Stimulated activated CD4-positive, alpha-beta T cell treated with anti-CD3 and anti-CD28 coated beads, TNF-alpha, amount 100 ng/mL, for 4 hours (primary cell): Measurements from ENCODE around the gene RHBDD2.
"Not testable (repeated sequence)": the region's sequence is repeated elsewhere in the genome, so short reads cannot be mapped to it uniquely, and the experiment has no call there.

ENCODE experiments used
- DNase-seq, 3 experiments: peaks; one replicate each; pipeline ENCODE4 v3.0.0-alpha.2; 2020; ENCODE audit warnings: low read depth in 3 of 3

Gene RHBDD2

GRCh38 chr7:75889223-75889825 is 10.5 kb downstream of the RHBDD2 start:
- DNase-seq, result no peak

- DNase-seq, result no peak
Observed at GRCh38 chr7:75889826-75890225, 11.0 kb downstream of the RHBDD2 start.

GRCh38 chr7:75891237-75891636 is 12.4 kb downstream of the RHBDD2 start:
- DNase-seq, result not testable (repeated sequence)

DNA sequence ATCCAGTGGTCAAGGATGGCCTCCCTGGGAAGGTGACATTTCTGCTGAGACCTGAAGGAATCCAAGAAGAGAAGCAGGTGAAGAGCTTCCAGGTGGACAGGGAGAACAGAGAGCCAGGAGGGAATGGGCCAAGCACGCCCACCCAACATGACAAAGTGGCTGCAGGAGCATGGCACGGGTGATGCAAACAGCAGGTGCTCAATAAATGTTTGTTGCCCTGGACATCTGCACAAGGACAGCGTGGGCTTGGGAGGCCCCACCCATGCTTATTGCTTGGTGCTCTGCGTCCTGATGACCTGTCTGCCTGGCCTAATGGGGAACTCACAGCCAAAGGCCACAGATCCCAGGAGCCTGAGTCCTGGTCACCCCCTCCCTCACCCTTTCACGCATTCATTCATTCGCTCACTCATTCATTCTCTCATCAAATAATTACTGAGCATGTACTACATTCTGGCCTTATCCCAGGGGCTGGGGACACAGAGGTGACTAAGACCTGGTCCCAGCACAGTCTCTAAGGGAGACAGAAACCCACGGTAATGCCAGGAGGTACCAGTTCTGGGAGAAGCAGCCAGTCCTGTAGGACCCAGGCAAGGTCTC is 13.1 kb downstream of the RHBDD2 start:
- DNase-seq, result no peak

- no peak for DNase-seq
Observed at GRCh38 chr7:75892634-75893272, 13.9 kb downstream of the RHBDD2 start.

- DNase-seq, result no peak
Observed at GRCh38 chr7:75896803-75897327, 18.0 kb downstream of the RHBDD2 start.

GRCh38 chr7:75900617-75901315 is 21.9 kb downstream of the RHBDD2 start:
- DNase-seq, result no peak

DNA sequence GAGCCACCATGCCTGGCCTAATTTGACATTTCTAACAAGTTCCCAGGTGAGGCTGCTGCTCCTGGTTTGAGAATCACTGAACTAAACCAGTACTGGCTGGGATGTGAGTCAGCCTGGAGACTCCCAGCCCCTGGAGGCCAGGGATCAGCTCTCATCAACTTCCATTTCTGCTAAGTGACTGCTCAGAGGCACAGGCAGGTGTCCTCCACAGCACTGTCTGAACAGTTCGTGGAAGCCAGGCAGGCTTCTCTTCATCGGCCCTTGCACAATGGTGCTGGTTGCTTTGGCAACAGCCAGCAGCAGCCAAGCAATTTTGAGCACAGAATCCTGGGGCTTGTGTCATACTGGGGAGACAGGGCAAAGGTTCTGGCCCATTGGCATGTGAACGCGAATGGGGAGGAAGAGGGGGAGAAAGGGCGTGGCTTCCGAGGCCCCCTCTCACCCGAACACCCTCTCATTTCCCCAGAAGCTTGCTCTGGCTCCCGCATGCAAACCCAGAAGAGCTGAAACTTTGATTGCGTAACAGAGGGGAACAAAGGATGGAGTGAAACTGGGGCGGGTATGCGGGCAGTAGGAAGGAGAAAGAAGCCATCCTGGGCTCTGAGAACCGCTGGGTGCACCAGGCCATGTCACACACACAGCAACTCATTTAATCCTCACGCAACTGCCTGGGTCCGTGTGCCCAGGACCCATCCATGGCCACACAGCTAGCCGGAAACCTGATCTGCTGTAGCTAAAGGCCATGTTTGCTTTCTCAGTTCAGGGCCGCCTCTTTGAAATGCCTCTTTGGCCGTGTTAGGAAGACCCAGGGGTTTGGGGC is 27.2 kb downstream of the RHBDD2 start:
- DNase-seq, result no peak

- DNase-seq, result no peak
Observed at GRCh38 chr7:75906991-75907667, 28.3 kb downstream of the RHBDD2 start.

GRCh38 chr7:75907668-75908039 is 28.8 kb downstream of the RHBDD2 start:
- not testable (repeated sequence) for DNase-seq

DNA sequence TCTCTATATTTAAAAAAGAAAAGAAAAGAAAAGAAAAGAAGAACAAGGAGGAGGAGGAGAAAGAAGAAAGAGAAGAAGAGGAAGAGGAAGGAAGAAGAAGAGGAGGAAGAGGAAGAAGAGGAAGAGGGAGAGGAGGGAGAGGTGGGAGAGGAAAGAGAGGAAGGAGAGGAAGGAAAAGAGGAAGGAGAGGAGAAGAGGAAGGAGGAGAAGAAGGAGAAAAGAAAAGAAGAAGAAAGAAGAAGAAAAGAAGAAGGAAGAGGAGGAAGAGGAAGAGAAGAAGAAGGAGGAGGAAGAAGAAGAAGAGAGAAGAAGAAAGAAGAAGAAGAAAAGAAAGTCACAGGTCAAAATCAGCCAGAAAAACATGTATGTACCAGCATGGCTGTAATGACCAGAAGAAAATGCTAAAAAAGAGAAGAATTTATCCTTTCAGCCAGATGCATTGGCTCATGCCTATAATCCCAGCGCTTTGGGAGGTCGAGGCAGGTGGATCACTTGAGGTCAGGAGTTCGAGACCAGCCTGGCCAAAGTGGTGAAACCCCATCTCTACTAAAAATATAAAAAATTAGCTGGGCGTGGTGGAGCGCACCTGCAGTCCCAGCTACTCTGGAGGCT is 30.8 kb downstream of the RHBDD2 start:
- no peak for DNase-seq

DNA sequence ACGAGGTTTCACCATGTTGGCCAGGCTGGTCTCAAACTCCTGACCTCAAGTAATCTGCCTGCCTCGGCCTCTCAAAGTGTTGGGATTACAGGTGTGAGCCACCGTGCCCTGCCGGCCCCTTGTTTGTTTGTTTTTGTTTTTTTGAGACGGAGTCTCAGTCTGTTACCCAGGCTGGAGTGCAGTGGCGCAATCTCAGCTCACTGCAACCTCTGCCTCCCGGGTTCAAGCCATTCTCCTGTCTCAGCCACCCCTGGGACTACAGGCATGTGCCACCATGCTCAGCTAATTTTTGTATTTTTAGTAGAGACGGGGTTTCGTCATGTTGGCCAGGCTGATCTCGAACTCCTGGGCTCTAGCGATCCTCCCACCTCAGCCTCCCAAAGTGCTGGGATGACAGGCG is 32.4 kb downstream of the RHBDD2 start:
- DNase-seq, result not testable (repeated sequence)

- DNase-seq, result no peak
Observed at GRCh38 chr7:75913437-75913836, 34.6 kb downstream of the RHBDD2 start.

GRCh38 chr7:75914169-75914654 is 35.4 kb downstream of the RHBDD2 start:
- DNase-seq, result no peak

DNA sequence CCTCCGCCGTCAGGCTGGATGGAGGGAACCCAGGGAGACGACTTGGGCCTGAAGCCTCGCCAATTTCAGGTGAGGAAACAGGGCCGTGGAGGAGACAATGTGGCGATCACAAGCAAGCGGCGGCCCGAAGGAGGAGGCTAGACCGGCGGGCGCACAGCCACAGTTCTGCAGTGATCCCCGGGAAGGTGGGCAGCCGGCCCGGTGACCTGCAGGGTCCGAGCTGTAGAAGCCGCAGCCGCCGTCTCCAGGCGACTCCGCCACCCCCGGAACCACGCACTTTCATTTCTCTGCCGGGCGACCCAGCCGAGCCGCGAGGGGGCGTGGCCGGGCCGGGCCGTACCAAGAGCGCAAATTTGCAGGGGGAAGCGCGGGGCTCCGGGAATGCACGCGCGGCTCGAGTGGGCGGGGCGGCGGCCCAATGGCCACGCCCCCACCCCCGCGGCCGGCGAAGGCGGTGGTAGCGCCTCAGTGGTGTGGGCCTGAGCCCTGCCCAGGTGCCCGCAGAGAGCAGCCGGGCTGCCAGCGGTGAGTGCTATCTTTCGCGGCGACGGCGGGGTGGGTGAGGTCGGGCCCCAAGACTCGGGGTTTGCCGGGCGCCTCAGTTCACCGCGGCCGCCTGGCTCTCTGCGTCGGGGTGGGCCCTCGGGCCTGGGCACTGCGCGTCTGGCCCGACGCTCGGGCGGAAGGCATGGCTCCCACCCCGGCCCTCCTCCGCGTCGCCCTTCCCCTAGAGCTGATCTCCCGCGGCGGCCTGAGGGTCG is 36.0 kb downstream of the RHBDD2 start, which contains the start of gene POR:
Gene POR (plus strand): TSS at position 501 of the 761 bp plus-strand sequence. CDS start 38,847 bp downstream, outside the sequence.
- DNase-seq, result peak; percentile 95 to 97 (median 95)

DNA sequence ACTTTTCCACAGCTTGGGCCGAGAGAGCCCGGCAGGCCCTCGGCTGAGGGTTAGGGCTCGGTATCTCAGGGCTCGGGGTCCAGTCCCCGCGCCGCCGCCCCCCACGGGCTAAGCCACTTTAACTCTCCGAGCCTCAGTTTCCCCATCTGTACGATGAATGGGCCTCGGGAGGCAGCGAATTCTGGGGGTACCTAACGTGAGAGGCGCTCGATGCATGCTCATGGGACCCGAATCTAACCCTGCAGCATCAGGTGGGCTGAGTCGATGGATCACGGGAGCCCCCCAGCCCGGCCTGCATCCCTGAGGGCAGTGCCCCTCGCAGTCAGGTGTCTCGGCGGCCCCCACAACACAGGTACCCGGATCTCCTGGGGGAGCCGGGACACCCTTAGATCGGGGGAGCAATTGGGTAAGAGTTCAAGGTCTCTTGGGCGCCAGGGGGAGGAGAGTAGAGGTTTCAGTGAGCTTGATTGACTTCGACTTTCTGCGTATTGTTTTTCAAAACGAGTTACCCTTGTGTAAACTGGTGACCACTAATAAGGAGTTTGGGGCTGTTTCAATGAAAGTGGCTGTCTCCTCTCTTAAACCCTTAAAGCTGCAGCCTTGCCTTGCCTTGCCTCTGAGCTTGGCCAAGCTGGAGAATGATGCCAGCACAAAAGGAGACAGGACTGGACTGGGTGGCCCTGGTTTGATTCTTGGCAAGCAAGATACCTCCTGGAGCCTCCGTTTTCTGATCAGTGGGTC is 36.8 kb downstream of the RHBDD2 start:
- DNase-seq, result no peak

GRCh38 chr7:75916259-75916658 is 37.4 kb downstream of the RHBDD2 start:
- DNase-seq, result no peak

DNA sequence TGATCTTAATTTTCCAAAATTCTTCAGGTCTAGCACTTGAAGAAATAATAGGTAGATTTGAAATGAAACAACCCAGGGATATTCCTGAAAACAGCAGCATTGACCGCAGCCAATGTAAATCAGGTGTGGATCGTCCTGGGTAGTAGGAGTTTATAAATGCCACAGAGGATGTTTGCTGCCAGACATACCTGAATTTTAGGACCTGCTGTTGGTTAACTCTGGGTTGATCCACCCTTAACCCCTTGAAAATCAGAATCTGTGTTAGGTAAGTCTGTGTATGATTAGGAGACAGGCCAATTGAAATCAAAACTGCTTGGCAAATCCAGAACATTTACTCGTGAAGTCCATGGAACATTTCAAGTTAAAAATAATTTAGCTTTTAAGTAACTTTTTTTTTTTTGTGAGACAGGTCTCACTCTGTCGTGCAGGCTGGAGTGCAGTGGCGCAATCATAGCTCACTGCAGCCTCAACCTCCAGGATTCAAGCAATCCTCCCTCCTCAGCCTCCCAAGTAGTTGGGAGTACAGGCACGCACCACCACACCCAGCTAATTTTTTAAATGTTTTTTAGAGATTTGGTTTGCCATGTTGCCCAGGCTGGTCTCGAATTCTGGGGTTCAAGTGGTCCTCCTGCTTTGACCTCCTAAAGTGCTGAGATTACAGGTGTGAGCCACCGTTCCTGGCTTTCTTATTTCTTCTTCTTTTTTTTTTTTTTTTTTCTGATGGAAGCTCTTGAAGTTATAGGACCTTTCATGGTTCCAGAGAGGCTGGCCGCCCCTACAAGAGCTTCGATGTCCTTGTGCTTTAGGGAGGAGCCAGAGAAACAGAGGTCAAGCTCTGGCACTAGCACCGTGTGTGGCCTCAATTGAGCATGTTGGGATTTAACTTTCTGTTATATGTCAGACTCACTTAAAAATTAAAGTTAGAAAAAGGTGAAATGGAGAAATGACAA is 38.1 kb downstream of the RHBDD2 start:
- DNase-seq, result no peak
